Stimulated activated CD8-positive, alpha-beta memory T cell treated with anti-CD3 and anti-CD28 coated beads, Interleukin-15, amount 100 ng/mL, for 24 hours (primary cell): ENCODE data around the gene LRFN2.

Experiments
- DNase-seq: peaks from one replicate; pipeline ENCODE4 v3.0.0-alpha.2; 2020; ENCODE audit warnings: low read depth

LRFN2 gene

GRCh38 chr6:40586369-40587201, 579 bp downstream of the LRFN2 start:
- DNase-seq, result no peak

GRCh38 chr6:40585651-40586269, 1.4 kb downstream of the LRFN2 start:
- DNase-seq, result no peak

GRCh38 chr6:40585223-40585622, 1.9 kb downstream of the LRFN2 start:
- DNase-seq, result no peak

DNA sequence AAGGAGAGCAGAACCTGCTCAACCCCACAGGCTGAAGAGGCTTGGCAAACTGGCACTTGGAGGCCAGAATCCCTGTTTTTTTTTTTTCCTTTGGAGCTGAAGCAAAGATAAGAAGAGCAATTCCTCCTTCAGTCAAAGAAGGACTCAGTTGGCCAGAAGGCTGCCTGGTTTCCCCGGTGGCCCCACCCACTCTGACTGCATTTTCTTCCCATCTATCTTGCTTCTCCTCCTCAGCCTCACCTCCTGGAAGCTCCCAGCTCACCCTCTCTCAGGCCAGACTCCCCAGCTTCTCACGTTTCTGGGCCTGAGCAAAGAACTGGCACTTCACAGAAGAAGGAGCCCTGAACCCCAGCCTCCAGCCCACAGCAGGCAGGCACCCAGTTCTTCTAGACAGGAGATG, 2.4 kb downstream of the LRFN2 start:
- no peak for DNase-seq

DNA sequence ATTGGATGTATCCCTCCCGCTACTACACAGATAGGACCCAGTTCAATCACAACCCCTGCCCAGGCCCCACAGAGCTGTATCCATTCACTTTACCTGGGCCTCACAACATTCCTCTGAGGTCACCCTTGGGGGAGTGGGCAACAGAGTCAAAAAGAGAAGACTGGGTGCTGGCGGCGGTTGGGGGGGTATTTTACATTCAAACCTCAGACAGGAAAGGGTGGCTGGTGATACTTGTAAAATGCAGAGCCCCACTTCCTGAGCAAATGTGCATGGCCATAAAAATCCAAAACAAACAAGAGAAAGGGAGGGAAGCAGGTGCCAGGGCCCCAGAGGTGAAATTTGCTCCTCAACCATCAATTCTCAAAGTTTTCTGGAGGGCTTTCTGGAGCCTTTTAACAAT, 3.5 kb downstream of the LRFN2 start:
- DNase-seq, result no peak

DNA sequence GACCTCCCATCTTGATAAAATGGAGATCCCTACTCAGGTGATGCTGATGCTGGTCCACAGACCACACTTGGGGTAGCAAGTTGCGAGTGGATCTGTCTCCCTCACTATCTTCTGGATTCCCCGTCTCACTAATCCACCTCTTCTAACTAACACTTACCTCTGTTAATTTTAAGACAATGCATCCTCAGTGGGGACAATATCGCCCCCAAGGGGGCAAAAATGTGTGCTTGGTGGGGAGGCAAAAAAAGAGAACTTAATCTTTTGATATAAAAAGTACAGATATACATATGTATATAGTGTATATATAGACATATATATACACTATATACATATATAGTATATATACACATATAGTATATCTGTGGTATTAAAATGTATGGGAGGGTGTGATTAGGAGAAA, 4.3 kb downstream of the LRFN2 start:
- DNase-seq, result no peak

DNA sequence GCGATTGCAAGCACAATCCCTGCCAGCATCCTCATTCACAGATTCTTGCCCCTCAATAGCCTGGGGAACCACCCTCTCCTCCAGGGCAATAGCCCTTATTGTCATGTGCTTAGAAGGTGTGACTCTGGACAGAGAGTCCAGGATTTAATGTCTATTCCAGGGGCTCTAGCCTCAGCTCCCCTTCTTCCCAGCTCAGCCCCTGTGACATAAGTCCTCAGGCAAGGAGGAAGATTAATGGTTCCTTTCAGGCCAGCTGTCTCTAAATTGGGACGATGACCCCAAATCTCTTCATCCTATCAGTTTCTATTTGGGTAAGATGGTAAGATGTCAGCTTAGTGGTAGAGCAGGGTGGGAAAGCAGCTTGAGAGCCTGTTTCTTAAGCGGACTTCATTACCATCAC, 8.1 kb downstream of the LRFN2 start:
- DNase-seq, result no peak

DNA sequence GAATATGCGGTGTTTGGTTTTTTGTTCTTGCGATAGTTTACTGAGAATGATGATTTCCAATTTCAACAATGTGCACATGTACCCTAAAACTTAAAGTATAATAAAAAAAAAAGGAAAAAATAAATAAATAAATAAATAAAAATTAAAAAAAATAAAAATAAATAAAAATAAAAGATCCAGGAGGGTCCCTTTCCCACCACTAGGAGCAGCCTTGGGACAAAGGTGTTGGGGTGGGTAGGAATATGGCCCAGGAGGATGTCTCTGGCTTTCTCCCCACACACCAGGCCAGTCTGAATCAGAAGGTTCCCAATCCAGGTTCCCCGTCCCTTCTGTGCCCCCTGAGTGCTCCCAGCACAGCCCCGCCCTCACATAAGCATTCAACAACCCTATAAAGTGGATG, 9.5 kb downstream of the LRFN2 start:
- DNase-seq, result no peak

- no peak for DNase-seq
Observed at GRCh38 chr6:40573221-40573620, 13.9 kb downstream of the LRFN2 start.

DNA sequence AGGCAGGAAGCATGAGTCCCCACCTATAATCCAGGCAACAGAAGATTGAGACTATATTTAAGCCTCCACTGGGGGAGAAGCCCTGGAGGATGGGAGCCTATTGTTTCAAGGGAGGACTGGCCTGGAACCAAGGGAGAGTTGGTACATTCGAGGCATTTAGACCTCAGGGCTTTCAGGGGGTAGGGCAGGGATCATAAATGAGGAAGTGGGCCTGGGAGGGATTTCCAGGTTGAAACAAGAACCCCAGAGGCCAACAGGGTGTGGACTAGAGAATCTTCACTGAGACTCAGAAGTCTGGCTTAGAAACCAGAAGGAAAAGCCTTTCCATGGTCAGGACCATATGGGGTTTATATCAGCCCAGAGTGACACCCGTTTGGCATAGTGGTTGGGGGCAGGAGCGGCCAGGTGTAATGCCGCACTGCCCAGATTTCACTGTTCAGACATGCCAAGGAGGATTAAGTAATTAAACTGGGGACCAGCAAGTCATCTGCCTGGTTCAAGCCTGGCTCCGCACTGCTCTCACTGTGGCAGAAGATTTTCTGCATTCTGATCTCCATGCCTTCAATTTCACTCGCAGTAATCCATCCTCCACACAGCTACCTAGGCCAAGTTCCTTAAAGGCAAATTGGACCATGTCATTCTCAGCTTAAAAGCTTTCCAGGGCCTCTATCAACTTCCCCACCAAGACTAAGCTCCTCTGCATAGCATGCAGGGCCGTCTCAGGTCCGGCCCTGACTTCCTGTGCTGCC, 17.8 kb downstream of the LRFN2 start:
- DNase-seq, result no peak

- no peak for DNase-seq
Observed at GRCh38 chr6:40568062-40568708, 19.0 kb downstream of the LRFN2 start.

DNA sequence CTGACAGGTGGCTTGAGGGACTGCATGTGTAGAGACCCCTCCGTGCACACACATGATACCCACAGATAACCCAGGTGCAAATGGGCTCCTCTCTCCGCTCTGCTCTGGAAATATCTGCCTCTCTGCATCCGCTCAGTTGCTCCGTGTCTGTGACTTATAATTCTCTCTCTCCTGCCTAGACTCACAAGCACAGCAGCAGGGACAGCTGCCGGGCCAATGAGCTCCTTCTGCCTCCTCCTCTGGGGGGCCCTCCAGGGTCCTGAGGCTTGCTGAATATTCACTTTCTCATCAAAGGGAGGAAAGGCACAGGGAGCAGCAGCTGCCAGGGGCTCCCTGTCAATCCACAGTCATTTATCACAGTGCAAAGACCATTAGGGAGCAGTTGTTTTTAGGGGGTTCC, 24.1 kb downstream of the LRFN2 start:
- no peak for DNase-seq

DNA sequence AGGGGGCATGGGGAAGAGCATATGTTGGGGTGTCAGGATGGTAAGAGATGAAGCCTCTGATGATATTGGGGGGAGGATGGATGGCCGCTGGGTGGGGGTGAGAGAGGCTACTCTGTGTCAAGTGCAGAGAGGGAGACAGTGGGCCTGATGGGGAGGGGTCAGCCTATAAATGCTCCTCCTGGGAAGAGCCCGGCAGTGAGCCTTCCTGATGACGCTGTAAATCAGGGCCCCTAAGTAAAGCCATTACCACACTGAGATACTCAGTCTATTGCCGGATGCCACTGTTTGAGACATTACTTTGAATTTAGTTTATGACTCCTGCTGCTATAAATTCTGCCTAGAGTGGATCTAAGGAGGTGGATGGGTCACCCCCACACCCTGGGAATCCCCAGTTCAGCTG, 28.1 kb downstream of the LRFN2 start:
- DNase-seq, result no peak

DNA sequence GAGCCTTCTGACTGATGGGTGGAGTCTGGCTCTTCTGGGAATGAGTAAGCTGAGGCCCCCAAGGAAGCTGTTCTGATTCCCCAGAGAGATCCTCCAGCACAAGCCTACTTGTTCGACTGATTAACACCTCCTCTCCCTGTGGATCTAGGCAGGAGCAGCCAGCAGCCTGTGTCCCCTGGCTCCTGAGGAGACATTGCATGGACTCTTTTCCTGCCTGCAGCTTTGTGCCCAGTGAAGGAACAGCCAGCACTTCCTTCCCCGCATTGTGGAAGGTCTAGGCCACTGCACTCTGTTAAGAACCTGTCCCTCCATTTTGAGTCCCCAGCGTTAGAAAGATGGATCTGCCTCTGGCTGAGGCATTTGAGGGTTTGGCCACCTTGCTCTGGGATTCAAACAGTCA, 29.1 kb downstream of the LRFN2 start:
- DNase-seq, result no peak

DNA sequence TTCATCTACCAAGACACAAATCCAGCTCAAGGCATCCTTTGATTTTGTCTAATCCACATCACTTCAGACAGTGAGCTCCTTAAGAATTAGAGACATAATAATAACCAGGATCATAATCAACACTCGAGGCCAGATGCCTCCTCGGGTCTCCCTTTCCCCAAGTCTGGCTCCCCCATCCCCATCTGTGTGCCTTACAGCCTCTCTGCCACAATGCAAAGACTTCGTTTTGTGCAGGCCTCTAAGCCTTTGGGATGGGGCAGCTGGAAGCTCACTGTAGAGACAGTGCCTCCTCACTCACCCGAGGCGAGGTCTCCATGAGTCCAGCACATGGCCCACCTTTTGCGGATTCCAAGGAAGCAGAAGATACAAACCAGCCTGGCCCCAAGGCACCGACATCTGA, 30.3 kb downstream of the LRFN2 start:
- DNase-seq, result no peak

GRCh38 chr6:40556023-40556422, 31.1 kb downstream of the LRFN2 start:
- no peak for DNase-seq

DNA sequence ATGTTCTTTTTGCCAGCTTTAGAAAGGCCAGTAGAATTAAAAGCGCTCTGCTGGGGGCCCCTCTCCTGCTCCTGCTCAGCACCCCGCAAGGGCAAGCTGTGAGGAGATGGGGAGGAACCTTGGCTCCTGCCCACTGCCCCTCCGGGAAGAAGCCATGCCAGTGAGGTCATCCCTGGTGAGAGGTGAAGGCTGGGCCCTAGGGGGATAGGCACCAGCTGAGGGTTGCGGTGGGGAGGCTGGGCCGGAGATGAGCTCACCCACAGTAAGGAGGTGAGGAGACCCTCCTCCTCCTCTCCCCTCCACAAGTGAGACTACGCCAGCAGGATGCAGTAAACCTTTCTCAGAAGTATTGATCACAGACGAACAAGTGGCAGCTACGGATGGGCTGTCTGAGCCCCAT, 32.1 kb downstream of the LRFN2 start:
- DNase-seq, result no peak

DNA sequence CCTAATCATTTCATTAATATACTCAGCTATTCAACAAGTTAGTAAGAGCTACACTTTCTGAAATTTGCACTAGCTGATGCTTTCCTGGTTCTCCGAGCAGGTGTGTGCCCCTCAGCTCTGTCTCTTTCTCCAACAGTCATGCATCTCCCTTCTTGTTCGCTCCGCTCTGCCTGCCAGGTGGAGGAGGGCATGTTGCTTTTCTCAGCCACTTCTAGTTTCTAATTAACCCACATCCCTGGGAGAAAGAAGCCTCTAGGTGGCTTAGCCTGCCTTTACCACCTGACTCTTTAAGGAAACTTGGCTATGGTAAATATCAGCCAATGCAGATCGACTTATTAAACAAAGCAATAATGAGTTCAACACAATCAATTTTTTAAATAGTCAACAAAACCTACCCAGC, 34.2 kb downstream of the LRFN2 start:
- no peak for DNase-seq

DNA sequence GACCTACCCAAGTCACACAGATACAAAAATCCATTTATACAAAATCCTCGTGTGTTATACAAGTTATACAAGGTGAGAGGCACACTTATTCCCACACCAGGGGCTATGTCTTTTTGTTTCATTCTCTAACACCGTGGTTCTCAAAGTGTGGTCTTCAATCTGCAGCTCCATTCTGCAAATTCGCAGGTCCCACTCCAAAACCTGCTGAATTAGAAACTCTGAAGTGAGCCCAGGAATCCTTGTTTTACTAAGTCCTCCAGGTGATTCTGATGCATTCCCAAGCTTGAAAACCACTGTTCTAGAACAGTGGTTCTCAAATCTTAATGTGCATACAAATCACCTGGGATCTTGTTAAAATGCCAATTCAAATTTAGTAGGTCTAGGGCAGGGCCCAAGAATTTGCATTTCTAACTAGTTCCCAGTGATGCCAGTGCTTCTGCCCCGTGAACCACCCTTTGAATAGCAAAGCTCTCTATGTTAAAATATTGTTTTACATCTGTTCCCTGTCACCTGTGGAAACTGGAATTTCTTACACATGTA, 35.1 kb downstream of the LRFN2 start:
- DNase-seq, result no peak

- no peak for DNase-seq
Observed at GRCh38 chr6:40550202-40551101, 36.7 kb downstream of the LRFN2 start.

DNA sequence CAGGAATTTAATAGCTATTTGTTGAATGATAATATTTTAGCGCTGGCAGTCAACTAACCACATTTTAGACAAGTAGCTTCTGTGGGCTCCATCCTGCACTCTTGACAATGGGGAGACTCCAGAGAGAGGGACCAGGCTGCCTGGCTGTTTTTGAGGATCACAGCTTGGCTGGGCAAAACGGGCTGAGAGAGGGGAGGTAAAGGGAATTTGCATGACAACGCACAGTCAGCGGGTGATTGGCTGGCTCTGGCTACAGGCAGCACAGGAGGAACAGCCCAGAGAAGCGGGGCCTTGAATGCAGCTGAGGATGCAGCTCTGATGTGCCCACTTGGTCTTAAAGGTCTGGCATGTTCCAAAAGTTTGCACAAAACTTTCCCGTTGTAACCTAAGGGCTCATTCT, 41.2 kb downstream of the LRFN2 start:
- no peak for DNase-seq
